NT2/D1 (cell line): ENCODE measurements around the gene PPM1H.

Experiments used
- DNase-seq: peaks from one replicate; pipeline ENCODE4 v3.0.0-alpha.2; 2011; ENCODE audit warnings: low read depth, low spot score
- H3K27me3 ChIP-seq: 2 replicates; pipeline ENCODE4 v1.6.0; 2011; ENCODE audit warnings: mild to moderate bottlenecking; ENCODE audit not compliant: insufficient read length, insufficient read depth
- H3K36me3 ChIP-seq: 2 replicates; pipeline ENCODE4 v1.6.1; 2011; ENCODE audit warnings: mild to moderate bottlenecking, low read length, mixed read lengths; ENCODE audit not compliant: insufficient read depth, insufficient read length
- H3K4me1 ChIP-seq: 2 replicates; pipeline ENCODE4 v1.5.1; 2011; ENCODE audit not compliant: insufficient read depth, insufficient read length
- H3K4me3 ChIP-seq: 2 replicates; pipeline ENCODE4 v1.5.1; 2011; ENCODE audit warnings: low read depth; ENCODE audit not compliant: insufficient read length
- H3K9ac ChIP-seq: 2 replicates; pipeline ENCODE4 v1.6.0; 2011; ENCODE audit warnings: low read depth; ENCODE audit not compliant: insufficient read length
- H3K9me3 ChIP-seq: 2 replicates; pipeline ENCODE4 v1.5.1; 2011; ENCODE audit warnings: mild to moderate bottlenecking, low read length; ENCODE audit not compliant: insufficient read depth
- SUZ12 ChIP-seq: IDR thresholded peaks from 2 replicates; pipeline ENCODE4 v1.6.1; 2011; ENCODE audit not compliant: insufficient read length, insufficient read depth; ENCODE audit errors: extremely low read depth
- YY1 ChIP-seq: IDR thresholded peaks from 2 replicates; pipeline ENCODE4 v1.6.1; 2011; ENCODE audit not compliant: insufficient read length, insufficient read depth
- ZNF274 ChIP-seq: IDR thresholded peaks from 2 replicates; pipeline ENCODE4 v1.6.1; 2011; ENCODE audit warnings: mild to moderate bottlenecking, low read depth, low read length

The PPM1H gene

DNA sequence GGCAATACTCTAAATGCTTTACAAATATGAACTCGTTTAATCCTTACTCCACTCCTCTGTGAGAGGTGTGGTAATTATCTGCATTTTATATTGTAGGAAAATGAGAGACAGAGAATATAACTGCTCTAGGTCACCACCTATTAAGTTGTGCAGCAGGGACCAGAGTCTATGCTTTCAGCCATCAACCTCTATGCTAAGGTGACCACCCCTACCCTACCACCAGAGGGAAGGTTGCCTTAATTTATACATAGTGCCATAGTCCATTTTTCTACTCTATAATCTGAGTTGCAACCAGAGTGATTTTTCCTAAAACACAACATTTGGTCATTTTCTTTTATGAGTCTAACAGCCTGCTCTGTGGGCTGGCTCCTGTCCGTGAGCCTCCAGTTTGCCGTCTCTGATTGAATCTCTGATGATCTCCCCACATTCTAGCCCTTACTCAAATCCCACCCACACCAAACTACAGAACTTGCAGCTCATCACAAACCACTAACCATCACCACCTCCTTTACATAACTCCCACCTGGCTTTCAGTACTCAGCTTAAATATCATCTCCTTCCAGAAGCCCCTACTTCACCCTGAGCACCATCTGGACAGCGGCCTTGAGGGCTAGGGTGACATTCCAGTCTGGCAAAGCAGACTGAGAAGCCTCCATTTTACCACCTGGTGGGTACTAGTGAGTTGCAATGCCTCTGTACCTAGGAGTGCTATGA lies 126.6 kb downstream of the PPM1H start:
- peaks cover 3% of the 10 kb centered on the region for H3K4me1 ChIP-seq
- DNase-seq, result no peak
- H3K4me3 ChIP-seq, result no peak overlapping the region
- H3K27me3 ChIP-seq, result no peaks in the 10 kb centered on the region
- no peak overlapping the region for H3K9ac ChIP-seq
- TF ChIP-seq YY1 (no peak), ZNF274 (no peak), SUZ12 (no peak)
- no peaks in the 10 kb centered on the region for H3K36me3 ChIP-seq
- no peaks in the 10 kb centered on the region for H3K9me3 ChIP-seq

DNA sequence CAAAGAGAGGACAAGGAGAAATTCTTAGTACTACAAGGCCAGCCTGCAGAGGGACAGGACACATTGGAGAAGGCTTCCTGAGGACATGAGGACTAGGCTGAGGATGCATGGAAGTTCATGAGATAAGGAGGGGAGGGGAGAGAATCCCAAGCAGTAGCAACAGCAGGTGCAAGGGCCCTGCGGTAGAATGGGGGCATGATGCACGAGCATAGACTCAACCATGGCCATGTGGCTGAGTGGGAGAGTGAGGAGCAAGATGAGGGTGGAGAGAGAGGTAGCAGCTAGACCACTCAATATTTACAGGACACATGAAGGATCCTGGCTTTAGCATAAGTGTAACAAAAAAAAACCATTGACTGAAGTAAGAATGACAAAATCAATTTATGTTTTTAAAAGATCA lies 128.1 kb downstream of the PPM1H start:
- H3K4me1 ChIP-seq, result no peaks in the 10 kb centered on the region
- H3K9me3 ChIP-seq, result no peaks in the 10 kb centered on the region
- no peak overlapping the region for H3K9ac ChIP-seq
- no peak overlapping the region for H3K4me3 ChIP-seq
- TF ChIP-seq ZNF274, result no peak
- no peak for TF ChIP-seq YY1
- no peak for TF ChIP-seq SUZ12
- DNase-seq, result no peak
- H3K27me3 ChIP-seq, result no peaks in the 10 kb centered on the region
- peaks cover 2% of the 10 kb centered on the region for H3K36me3 ChIP-seq

DNA sequence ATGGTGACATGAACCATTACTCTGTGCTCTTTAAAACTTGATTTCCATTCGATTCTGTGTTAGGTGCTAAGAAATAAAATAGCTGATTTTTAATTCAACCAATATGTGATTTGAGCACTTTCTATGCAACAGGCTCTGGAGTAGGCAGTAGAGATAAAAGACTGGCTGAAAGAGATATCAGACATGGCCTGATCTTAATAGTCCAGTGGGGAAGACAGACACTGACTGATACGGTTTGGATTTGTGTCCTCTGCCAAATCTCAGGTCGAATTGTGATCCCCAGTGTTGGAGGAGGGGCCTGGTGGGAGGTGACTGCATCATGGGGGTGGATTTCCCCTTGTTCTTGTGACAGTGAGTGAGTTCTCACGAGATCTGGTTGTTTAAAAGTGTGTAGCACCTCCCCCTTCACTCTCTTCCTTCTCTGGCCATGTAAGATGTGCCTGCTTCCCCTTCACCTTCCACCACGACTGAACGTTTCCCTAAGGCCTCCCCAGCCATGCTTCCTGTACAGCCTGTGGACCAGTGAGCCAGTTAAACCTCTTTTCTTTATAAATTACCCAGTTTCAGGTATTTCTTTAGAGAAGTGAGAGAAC lies 128.6 kb downstream of the PPM1H start:
- no peaks in the 10 kb centered on the region for H3K4me1 ChIP-seq
- no peak overlapping the region for H3K9ac ChIP-seq
- no peaks in the 10 kb centered on the region for H3K27me3 ChIP-seq
- H3K9me3 ChIP-seq, result no peaks in the 10 kb centered on the region
- DNase-seq, result no peak
- TF ChIP-seq YY1 (no peak), ZNF274 (no peak), SUZ12 (no peak)
- no peak overlapping the region for H3K4me3 ChIP-seq
- H3K36me3 ChIP-seq, result peaks cover 6% of the 10 kb centered on the region

DNA sequence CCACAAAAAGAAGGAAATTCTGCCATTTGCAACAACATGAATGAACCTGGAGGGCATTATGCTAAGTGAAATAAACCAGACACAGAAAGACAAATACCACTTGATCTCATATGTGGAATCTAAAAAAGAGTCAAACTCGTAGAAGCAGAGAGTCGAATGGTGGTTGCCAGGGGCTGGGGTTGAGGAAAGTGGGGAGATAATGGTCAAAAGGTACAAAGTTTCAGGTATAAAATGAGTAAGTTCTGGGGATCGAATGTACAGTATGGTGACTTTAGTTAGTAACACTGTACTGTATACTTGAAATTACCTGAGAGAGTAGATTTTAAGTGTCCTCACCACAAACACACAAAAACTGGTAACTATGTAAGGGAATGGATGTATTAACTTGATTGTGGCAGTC lies 129.4 kb downstream of the PPM1H start:
- TF ChIP-seq ZNF274 (no peak), YY1 (no peak), SUZ12 (no peak)
- H3K9me3 ChIP-seq, result no peaks in the 10 kb centered on the region
- no peak overlapping the region for H3K4me3 ChIP-seq
- H3K9ac ChIP-seq, result no peak overlapping the region
- no peaks in the 10 kb centered on the region for H3K27me3 ChIP-seq
- no peak for DNase-seq
- no peaks in the 10 kb centered on the region for H3K4me1 ChIP-seq
- peaks cover 6% of the 10 kb centered on the region for H3K36me3 ChIP-seq

DNA sequence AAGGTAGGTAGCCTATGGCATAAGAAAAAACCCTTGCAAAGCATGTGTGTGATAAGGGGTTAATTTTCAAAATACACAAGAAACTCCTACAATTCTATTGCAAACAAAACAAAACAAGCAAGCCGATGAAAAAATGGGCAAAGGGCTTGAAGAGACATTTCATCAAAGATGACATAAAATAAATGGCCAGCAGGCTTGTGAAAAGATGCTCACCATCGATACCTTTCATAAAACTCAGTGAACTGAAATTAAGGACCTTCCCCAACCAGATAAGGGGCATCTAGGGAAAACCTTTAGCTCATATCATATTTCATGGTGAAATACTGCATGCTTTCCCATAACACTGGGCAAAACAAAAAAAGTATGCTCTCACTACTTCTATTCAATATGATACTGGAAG lies 131.2 kb downstream of the PPM1H start:
- Histone ChIP-seq H3K4me3 (no peak overlapping the region), H3K9ac (no peak overlapping the region), H3K27me3 (no peaks in the 10 kb centered on the region), H3K4me1 (no peaks in the 10 kb centered on the region), H3K36me3 (peaks cover 8% of the 10 kb centered on the region), H3K9me3 (no peaks in the 10 kb centered on the region)
- no peak for TF ChIP-seq YY1
- TF ChIP-seq ZNF274, result no peak
- TF ChIP-seq SUZ12, result no peak
- no peak for DNase-seq

DNA sequence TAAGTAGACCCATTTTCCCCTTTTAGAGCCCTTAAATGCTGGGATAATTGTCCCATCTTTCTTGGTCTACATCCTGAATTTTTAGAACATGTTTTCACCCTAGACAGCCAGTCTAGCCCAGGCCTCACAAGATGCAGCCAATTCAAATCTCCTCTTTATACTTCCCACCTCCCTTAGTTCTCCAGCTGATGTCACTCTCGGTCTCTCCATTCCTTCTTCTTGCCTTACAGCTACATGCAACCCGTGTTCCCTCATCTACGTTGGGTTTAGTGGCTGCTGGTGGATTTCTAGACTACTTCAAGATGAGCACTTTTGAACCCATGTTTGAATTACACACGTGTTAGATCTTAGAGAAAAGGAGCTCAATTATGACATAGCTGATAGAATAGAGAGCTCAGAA lies 132.0 kb downstream of the PPM1H start:
- Histone ChIP-seq H3K4me1 (no peaks in the 10 kb centered on the region), H3K4me3 (no peak overlapping the region), H3K9ac (no peak overlapping the region), H3K27me3 (no peaks in the 10 kb centered on the region), H3K9me3 (no peaks in the 10 kb centered on the region), H3K36me3 (peaks cover 8% of the 10 kb centered on the region)
- TF ChIP-seq YY1, result no peak
- no peak for TF ChIP-seq SUZ12
- TF ChIP-seq ZNF274, result no peak
- DNase-seq, result no peak

DNA sequence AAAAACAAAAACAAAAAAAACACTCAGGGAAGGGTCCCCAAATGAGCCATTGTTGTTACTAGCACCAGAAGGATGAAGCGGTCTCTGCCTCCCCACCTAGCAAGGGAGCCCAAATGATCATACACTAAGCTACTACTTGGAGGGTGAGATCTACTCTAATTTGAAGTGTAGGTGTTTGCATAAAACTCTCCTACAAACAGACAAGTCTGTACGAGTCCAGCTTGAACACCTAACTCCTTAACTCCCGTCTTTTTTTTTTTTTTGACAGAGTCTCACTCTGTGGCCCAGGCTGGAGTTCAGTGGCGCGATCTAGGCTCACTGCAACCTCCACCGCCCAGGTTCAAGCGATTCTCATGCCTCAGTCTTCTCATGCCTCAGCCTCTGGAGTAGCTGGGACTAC lies 132.6 kb downstream of the PPM1H start:
- Histone ChIP-seq H3K9me3 (no peaks in the 10 kb centered on the region), H3K4me1 (no peaks in the 10 kb centered on the region), H3K9ac (no peak overlapping the region), H3K36me3 (peaks cover 13% of the 10 kb centered on the region), H3K4me3 (no peak overlapping the region), H3K27me3 (no peaks in the 10 kb centered on the region)
- TF ChIP-seq ZNF274, result no peak
- TF ChIP-seq YY1, result no peak
- no peak for TF ChIP-seq SUZ12
- DNase-seq, result no peak

DNA sequence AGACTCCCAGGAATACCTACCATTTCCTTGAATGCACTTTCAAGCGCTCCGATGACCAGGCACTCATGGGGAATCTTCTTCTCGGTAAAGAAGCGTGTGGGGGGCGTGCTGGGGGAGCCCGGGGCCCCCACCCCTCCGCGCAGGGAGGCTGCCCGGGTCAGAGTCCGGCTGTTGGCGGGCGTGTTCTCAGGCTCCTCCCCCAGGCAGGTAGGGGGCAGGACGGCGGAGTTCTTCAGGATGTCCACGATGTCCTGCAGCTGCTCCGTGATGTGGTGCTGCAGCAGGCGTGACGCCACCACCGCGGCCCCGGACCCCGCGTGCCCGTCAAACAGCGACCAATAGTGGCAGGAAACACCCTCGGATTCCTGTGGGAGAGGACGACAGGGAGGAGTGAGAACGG lies 133.2 kb downstream of the PPM1H start:
- Histone ChIP-seq H3K4me3 (no peak overlapping the region), H3K36me3 (peaks cover 13% of the 10 kb centered on the region), H3K9me3 (no peaks in the 10 kb centered on the region), H3K9ac (no peak overlapping the region), H3K4me1 (no peaks in the 10 kb centered on the region), H3K27me3 (no peaks in the 10 kb centered on the region)
- TF ChIP-seq YY1 (no peak), ZNF274 (no peak), SUZ12 (no peak)
- DNase-seq, result no peak
